Subcutaneous adipose tissue (tissue), 4 donors: ENCODE measurements around the gene TEX101. TPM values are rescaled to one million over a fixed set of nuclear protein-coding genes. Genes with fewer than 3 reads are reported as not detected.

Experiments
- total RNA-seq, 4 donors: library from RNA; depleted of rRNA; stranded (reverse); fragments of >200 nt; gene quantifications; one replicate each; pipeline ENCODE4 v1.1.0, GENCODE V29; 2016
- TF ChIP-seq, protein P1 (sequence below): fragments of 450-650 bp; IDR thresholded peaks from one replicate; pipeline ENCODE4 v1.5.1; 2016; ENCODE audit warnings: low read depth, mild to moderate bottlenecking, control low read depth, antibody characterized with exemption, moderate library complexity

The TEX101 gene
- total RNA-seq, 4 donors from 2014 or later, result not detected

DNA sequence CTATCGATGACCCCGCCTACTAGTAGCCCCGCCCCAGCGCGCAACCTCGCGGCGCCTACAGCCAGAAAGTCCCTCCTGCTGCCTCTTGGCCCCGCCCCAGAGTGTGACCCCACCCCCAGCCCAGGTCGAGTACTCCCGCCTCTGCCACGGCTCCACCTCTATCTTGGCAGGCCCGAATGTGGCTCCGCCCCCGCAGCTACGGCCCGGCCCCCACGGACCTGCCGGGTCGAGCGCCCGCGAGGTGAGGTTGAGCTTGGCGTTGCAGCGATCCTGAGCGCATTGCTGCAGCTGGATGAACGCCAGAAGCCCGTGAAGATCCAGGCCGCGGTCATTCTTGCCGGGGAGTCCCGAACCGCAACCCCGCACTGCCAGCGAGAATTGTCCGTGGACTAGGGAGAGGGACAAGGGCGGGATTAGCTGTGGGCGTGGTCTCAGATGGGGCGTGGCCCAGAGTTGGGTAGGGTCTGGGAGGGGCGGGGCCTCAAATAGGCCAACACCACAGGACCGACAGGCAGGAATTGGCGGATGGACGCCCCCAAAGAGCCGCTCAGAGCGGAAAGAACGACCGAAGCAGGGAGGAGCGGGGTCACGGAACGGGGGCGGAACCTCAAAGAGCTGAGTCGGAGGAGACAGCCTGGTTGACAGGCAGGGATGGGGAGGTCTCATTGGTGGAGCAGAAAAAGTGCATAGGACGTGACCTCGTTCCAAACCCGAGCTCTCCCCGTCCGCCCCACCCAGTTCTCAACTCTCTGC is 48.9 kb downstream of the TEX101 start:
- TF ChIP-seq, protein P1, sequence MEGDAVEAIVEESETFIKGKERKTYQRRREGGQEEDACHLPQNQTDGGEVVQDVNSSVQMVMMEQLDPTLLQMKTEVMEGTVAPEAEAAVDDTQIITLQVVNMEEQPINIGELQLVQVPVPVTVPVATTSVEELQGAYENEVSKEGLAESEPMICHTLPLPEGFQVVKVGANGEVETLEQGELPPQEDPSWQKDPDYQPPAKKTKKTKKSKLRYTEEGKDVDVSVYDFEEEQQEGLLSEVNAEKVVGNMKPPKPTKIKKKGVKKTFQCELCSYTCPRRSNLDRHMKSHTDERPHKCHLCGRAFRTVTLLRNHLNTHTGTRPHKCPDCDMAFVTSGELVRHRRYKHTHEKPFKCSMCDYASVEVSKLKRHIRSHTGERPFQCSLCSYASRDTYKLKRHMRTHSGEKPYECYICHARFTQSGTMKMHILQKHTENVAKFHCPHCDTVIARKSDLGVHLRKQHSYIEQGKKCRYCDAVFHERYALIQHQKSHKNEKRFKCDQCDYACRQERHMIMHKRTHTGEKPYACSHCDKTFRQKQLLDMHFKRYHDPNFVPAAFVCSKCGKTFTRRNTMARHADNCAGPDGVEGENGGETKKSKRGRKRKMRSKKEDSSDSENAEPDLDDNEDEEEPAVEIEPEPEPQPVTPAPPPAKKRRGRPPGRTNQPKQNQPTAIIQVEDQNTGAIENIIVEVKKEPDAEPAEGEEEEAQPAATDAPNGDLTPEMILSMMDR, result no peak

DNA sequence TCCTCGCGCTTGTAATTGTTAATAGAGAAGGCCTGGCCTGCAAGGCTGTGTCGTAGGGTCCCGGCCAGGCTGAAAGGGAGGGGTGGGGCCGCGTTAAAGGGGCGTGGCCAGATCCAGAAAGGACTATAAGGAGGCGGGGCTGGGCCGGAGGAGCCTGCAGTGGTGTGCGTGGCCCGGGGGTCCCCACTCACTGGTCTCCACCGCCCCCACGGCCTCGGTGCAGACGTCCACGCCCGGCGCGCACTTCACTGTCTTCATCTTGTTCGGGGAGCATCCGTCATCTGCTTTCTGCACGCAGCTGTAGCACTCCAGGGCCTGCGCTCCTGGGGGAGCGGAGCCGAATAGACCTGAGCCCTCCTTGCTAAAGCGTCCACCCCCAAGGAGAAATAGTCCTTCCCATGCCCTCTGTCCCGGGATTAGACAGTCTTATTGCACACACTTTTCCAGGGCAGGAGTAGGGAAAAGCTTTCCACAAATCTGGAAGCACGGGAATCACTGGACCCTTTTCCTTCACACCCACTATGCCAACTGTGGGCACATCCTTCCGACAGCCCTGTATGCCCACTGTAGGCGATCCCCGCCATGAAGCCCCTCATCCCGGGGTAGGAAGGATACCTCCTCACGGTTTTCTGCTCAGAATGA is 49.6 kb downstream of the TEX101 start:
- TF ChIP-seq, protein P1, result no peak

DNA sequence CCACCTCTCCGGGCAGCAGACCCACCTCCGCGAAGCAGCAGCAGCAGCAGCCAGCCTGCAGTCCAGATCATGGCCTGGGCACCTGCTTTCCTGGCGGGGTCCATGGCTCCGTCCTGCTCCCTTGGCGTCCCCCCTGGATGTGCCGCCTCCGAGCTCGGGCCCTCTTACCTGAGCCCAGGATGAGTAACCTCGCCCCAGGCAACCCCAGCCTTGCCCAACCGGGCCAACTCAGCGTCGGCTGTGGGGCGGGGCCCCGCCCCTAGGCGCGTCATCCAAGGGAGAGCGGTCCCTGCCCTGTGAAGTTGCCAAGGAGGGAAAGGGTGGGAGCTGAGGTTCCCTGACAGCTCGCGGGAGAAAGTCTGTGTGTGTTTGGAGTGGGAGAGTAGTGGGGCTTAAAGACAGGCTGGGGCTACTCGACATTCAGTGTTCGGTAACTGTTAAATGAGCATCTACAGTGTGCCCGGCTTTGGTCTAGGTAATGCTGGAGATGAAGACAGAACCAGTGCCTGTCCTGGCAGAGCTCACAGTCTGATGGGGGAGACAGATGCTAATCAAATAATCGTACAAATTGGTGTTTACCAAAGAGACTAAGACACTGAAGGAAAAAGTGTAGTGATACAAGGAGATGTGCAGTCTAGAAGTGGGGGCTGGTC is 50.9 kb downstream of the TEX101 start, which contains the start of gene LYPD3:
Gene LYPD3 (minus strand): TSS at position 141 of the 653 bp plus-strand sequence. CDS start 37 bp downstream, at position 104.
- TF ChIP-seq, protein P1, result no peak

GRCh38 chr19:43466793-43467192 is 52.1 kb downstream of the TEX101 start:
- TF ChIP-seq, protein P1, result no peak

GRCh38 chr19:43467276-43467675 is 52.6 kb downstream of the TEX101 start:
- TF ChIP-seq, protein P1, result no peak

DNA sequence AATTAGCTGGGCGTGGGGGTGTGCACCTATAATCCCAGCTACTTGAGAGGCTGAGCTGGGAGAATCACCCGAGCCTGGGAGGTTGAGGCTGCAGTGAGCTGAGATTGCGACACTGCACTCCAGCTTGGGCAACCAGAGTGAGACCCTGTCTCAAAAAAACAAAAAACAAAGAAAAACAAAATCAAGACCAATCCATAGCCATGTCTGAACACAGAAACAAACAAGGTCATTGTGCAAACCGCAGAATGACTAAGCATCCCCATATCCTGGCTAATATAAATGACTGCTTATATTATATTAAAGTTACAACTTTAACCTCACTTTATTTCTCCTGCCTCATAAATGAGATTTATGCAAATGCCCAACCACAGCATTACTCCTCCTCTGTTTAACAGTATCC is 53.0 kb downstream of the TEX101 start:
- TF ChIP-seq, protein P1, result no peak

Other genes with a start within 250 kb of the TEX101 start
- not detected for gene PSG5, start 228.4 kb upstream of the TEX101 start, total RNA-seq
- not detected for gene PSG4, start 209.3 kb upstream of the TEX101 start, total RNA-seq
- gene PSG9, start 145.4 kb upstream of the TEX101 start, total RNA-seq, result not detected
- gene CD177, start 61.2 kb upstream of the TEX101 start, total RNA-seq, result 1 to 10 TPM in 2 of 4 donors, not detected in 2; 3.6 to 6.8 TPM
- under 1 TPM in 1 of 4 donors, not detected in 3; 0.34 TPM for gene LYPD3, start 50.7 kb downstream of the TEX101 start, total RNA-seq
- gene PHLDB3, start 89.9 kb downstream of the TEX101 start, total RNA-seq, result 1 to 10 TPM; 1.9 to 5.7 (median 3.5) TPM
- 10 to 100 TPM; 20.2 to 36.7 (median 31.3) TPM for gene ETHE1, start 112.3 kb downstream of the TEX101 start, total RNA-seq
- gene ZNF575, start 118.3 kb downstream of the TEX101 start, total RNA-seq, result 1 to 10 TPM in 1 of 4 donors, under 1 TPM in 1, not detected in 2; 0.44 to 3.2 TPM
- gene XRCC1, start 160.6 kb downstream of the TEX101 start, total RNA-seq, result 10 to 100 TPM; 10.6 to 24.1 (median 19.2) TPM
- 10 to 100 TPM in 1 of 4 donors, 1 to 10 TPM in 3; 3.3 to 11.7 (median 6.0) TPM for gene PINLYP, start 160.9 kb downstream of the TEX101 start, total RNA-seq
- 10 to 100 TPM in 3 of 4 donors, 1 to 10 TPM in 1; 8.5 to 16.0 (median 11.5) TPM for gene IRGQ, start 181.2 kb downstream of the TEX101 start, total RNA-seq
- 10 to 100 TPM in 2 of 4 donors, 1 to 10 TPM in 2; 4.1 to 11.6 (median 9.4) TPM for gene ZNF576, start 181.7 kb downstream of the TEX101 start, total RNA-seq
- gene SRRM5, start 197.2 kb downstream of the TEX101 start, total RNA-seq, result under 1 TPM in 3 of 4 donors, not detected in 1; 0.33 to 0.66 (median 0.34) TPM
- gene ZNF428, start 204.7 kb downstream of the TEX101 start, total RNA-seq, result 10 to 100 TPM; 11.1 to 27.1 (median 21.4) TPM
- 10 to 100 TPM in 1 of 4 donors, 1 to 10 TPM in 1, under 1 TPM in 2; 0.57 to 31.9 (median 0.92) TPM for gene CADM4, start 225.0 kb downstream of the TEX101 start, total RNA-seq